Limb (tissue), 2 donors: ENCODE measurements around the gene RNF151.
"Not testable (repeated sequence)": the region's sequence is repeated elsewhere in the genome, so short reads cannot be mapped to it uniquely, and the experiment has no call there.

ENCODE experiments used
- DNase-seq, 2 donors: peaks; one replicate each; pipeline ENCODE4 v3.0.0-alpha.2; 2016; ENCODE audit errors: extremely low spot score in 2 of 2

Gene RNF151

GRCh38 chr16:1938910-1939309 is 27.7 kb upstream of the RNF151 start:
- no peak for DNase-seq

- not testable (repeated sequence) for DNase-seq
Measured at GRCh38 chr16:1939833-1940232, 26.8 kb upstream of the RNF151 start.

- peak in 1 of 2 donors; percentile 28 for DNase-seq
Measured at GRCh38 chr16:1940273-1941161, 26.1 kb upstream of the RNF151 start.

GRCh38 chr16:1941162-1942046 is 25.3 kb upstream of the RNF151 start:
- peak in 1 of 2 donors; percentile 27 for DNase-seq

GRCh38 chr16:1942047-1942809 is 24.4 kb upstream of the RNF151 start:
- peak in 1 of 2 donors; percentile 32 for DNase-seq

GRCh38 chr16:1942810-1943726 is 23.6 kb upstream of the RNF151 start, which contains the start of gene MSRB1:
TSS of gene MSRB1 (minus strand) at chr16:1943199. CDS start at chr16:1943156, 43 bp downstream.
- DNase-seq: peak; percentile 99

GRCh38 chr16:1944612-1945199 is 21.9 kb upstream of the RNF151 start:
- no peak for DNase-seq

GRCh38 chr16:1945559-1946391 is 20.9 kb upstream of the RNF151 start:
- DNase-seq: no peak

GRCh38 chr16:1946495-1947368 is 19.9 kb upstream of the RNF151 start:
- DNase-seq: no peak

GRCh38 chr16:1947369-1947670 is 19.3 kb upstream of the RNF151 start:
- DNase-seq: no peak

GRCh38 chr16:1949507-1949906 is 17.1 kb upstream of the RNF151 start:
- DNase-seq: no peak

- DNase-seq: no peak
Measured at GRCh38 chr16:1950047-1950446, 16.6 kb upstream of the RNF151 start.

GRCh38 chr16:1950559-1950958 is 16.1 kb upstream of the RNF151 start:
- DNase-seq: no peak

- no peak for DNase-seq
Measured at GRCh38 chr16:1953734-1954133, 12.9 kb upstream of the RNF151 start.

- not testable (repeated sequence) for DNase-seq
Measured at GRCh38 chr16:1957434-1958142, 9.1 kb upstream of the RNF151 start.

GRCh38 chr16:1958143-1958491 is 8.5 kb upstream of the RNF151 start:
- not testable (repeated sequence) for DNase-seq

- no peak for DNase-seq
Measured at GRCh38 chr16:1958715-1959268, 7.9 kb upstream of the RNF151 start.
